K562 (cell line): ENCODE measurements around the gene IFITM2. TPM values are rescaled to one million over a fixed set of nuclear protein-coding genes. Genes with fewer than 3 reads are reported as not detected.

Source experiments
- CEBPZ ChIP-seq: fragments of 150-350 bp; IDR thresholded peaks from 2 replicates; pipeline ENCODE4 v1.6.1; 2014; ENCODE audit warnings: low read depth, mild to moderate bottlenecking, low read length, borderline replicate concordance
- CHD4 ChIP-seq: fragments of 200-600 bp; sonication (generic); IDR thresholded peaks from 3 replicates; pipeline ENCODE4 v1.6.1; 2012; ENCODE audit warnings: low read depth, mild to moderate bottlenecking, mixed read lengths, low read length, inconsistent platforms; ENCODE audit not compliant: insufficient read depth, insufficient replicate concordance, poor library complexity, severe bottlenecking
- CREB5 ChIP-seq: fragments of 250-450 bp; sonication (Bioruptor Pico); IDR thresholded peaks from 2 replicates; pipeline ENCODE4 v1.5.0; 2020; ENCODE audit warnings: mild to moderate bottlenecking
- FOXJ3 ChIP-seq: sonication (generic); formaldehyde crosslinking; IDR thresholded peaks from 2 replicates; pipeline ENCODE4 v1.4.0; 2020; ENCODE audit warnings: mild to moderate bottlenecking, missing genetic modification reagents
- GABPA ChIP-seq: fragments of 200-800 bp; sonication (Bioruptor generic); conservative IDR thresholded peaks from 2 replicates; pipeline ENCODE4 v1.6.1; 2016; ENCODE audit warnings: low read depth, missing genetic modification characterization, missing compliant biosample characterization
- MTA1 ChIP-seq: fragments of 450-650 bp; IDR thresholded peaks from 2 replicates; pipeline ENCODE4 v1.6.1; 2017; ENCODE audit warnings: borderline replicate concordance
- NR0B1 ChIP-seq: fragments of 450-650 bp; IDR thresholded peaks from one replicate; pipeline ENCODE4 v1.6.1; 2018; ENCODE audit warnings: mild to moderate bottlenecking, moderate library complexity; ENCODE audit not compliant: partially characterized antibody
- PHB ChIP-seq: fragments of 250-450 bp; sonication (Bioruptor Pico); IDR thresholded peaks from 2 replicates; pipeline ENCODE4 v1.5.0; 2021
- RB1 ChIP-seq: fragments of 450-650 bp; IDR thresholded peaks from 2 replicates; pipeline ENCODE4 v1.6.1; 2017; ENCODE audit warnings: low read depth, mild to moderate bottlenecking
- RBFOX2 ChIP-seq: fragments of 200-400 bp; formaldehyde crosslinking; IDR thresholded peaks from 2 replicates; pipeline ENCODE4 v1.6.1; 2017; ENCODE audit warnings: low read depth, mild to moderate bottlenecking, low read length, moderate library complexity
- STAT6 ChIP-seq: sonication (generic); formaldehyde crosslinking; IDR thresholded peaks from 2 replicates; pipeline ENCODE4 v1.8.1; 2023; ENCODE audit warnings: mild to moderate bottlenecking, missing genetic modification reagents
- TEAD2 ChIP-seq: fragments of 450-650 bp; IDR thresholded peaks from 2 replicates; pipeline ENCODE4 v1.6.1; 2016; ENCODE audit warnings: missing genetic modification characterization, control low read depth, missing compliant biosample characterization
- THRB ChIP-seq: fragments of 450-650 bp; formaldehyde crosslinking; conservative IDR thresholded peaks from 2 replicates; pipeline ENCODE4 v1.4.0; 2022; ENCODE audit warnings: mild to moderate bottlenecking, missing genetic modification characterization
- ZBED1 ChIP-seq: IDR thresholded peaks from 2 replicates; pipeline ENCODE4 v1.6.1; 2014
- polyA plus RNA-seq, 8 experiments: library from polyadenylated mRNA; depleted of rRNA in 4 of 8; stranded (reverse) in 5 of 8; unstranded in 3 of 8; fragments of >200 nt; fragmentation: Nextera tagmentation in 2 of 8; fragmentation: Illumina TruSeq in 1 of 8; extraction: Ambion mirVana in 2 of 8; extraction: Trizol in 1 of 8; gene quantifications; 2 replicates each; pipeline versions ENCODE4 v1.2.1 to v1.2.3, GENCODE V29; 2011 to 2014; ENCODE audit warnings: inconsistent platforms in 1 of 8, missing spikeins in 1 of 8
- total RNA-seq, 7 experiments: library from RNA; depleted of rRNA in 6 of 7; stranded (reverse); fragments of >200 nt in 6 of 7; fragmentation: Illumina TruSeq in 2 of 7; extraction: Trizol in 2 of 7; gene quantifications; 2 replicates each; pipeline versions ENCODE4 v1.2.1 to v1.2.3, GENCODE V29; 2011 to 2021; ENCODE audit warnings: low replicate concordance in 1 of 7
- TF ChIP-seq, protein P1 (sequence below): fragments of 250-450 bp; sonication (Bioruptor Pico); IDR thresholded peaks from 2 replicates; pipeline ENCODE4 v1.5.0; 2021

The IFITM2 gene
- total and polyA plus RNA-seq, 9 of the 15 experiments (the other 6 are each of a cell fraction or from before 2014, with no cell fraction given): 52.8 to 4,872 (median 356) TPM

DNA sequence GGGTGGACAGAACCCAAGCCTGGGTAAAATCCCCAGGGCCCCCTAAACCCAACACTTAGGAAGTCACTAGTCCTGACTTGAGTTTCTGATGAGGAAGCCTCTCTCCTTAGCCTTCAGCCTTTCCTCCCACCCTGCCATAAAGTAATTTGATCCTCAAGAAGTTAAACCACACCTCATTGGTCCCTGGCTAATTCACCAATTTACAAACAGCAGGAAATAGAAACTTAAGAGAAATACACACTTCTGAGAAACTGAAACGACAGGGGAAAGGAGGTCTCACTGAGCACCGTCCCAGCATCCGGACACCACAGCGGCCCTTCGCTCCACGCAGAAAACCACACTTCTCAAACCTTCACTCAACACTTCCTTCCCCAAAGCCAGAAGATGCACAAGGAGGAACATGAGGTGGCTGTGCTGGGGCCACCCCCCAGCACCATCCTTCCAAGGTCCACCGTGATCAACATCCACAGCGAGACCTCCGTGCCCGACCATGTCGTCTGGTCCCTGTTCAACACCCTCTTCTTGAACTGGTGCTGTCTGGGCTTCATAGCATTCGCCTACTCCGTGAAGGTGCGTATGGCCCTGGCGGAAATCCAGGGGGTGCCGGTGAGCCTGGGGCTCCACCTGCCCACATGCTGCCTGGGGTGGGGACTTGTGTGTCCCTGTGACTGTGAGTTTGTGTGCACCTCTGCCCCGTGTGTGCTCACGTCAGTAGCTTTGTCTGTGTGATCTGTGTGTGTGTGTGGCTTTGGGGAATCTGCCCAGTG is 6.4 kb downstream of the IFITM2 start, which contains the start of gene IFITM1 (continued):
- TF ChIP-seq FOXJ3 (CRISPR knock-in tag): no peak
- TF ChIP-seq TEAD2: no peak
- no peak for TF ChIP-seq ZBED1
- peak; percentile 74 for TF ChIP-seq RBFOX2
- no peak for TF ChIP-seq THRB (CRISPR knock-in tag)
- TF ChIP-seq GABPA: 0 out of 2 replicates have a peak, but pooled peaks have one; percentile 47
- no peak for TF ChIP-seq CEBPZ
- no peak for TF ChIP-seq RB1
- no peak for TF ChIP-seq CHD4
- TF ChIP-seq MTA1: no peak
- TF ChIP-seq PHB (CRISPR knock-in tag): 0 out of 2 replicates have a peak, but pooled peaks have one; percentile 69
- TF ChIP-seq STAT6 (CRISPR knock-in tag): no peak
- TF ChIP-seq NR0B1: no peak
- TF ChIP-seq CREB5 (CRISPR knock-in tag): no peak
- TF ChIP-seq, protein P1, sequence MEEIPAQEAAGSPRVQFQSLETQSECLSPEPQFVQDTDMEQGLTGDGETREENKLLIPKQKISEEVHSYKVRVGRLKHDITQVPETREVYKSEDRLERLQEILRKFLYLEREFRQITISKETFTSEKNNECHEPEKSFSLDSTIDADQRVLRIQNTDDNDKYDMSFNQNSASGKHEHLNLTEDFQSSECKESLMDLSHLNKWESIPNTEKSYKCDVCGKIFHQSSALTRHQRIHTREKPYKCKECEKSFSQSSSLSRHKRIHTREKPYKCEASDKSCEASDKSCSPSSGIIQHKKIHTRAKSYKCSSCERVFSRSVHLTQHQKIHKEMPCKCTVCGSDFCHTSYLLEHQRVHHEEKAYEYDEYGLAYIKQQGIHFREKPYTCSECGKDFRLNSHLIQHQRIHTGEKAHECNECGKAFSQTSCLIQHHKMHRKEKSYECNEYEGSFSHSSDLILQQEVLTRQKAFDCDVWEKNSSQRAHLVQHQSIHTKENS: no peak
